GM21390 (cell line): ENCODE results near the gene CRISPLD2.
"Not testable (repeated sequence)": the region's sequence is repeated elsewhere in the genome, so short reads cannot be mapped to it uniquely, and the experiment has no call there.

Experiments
- ATAC-seq: cut with Tn5 transposase; IDR thresholded peaks from one replicate; pipeline ENCODE4 v1.9.1; 2021; ENCODE audit not compliant: unreplicated experiment

CRISPLD2 gene

DNA sequence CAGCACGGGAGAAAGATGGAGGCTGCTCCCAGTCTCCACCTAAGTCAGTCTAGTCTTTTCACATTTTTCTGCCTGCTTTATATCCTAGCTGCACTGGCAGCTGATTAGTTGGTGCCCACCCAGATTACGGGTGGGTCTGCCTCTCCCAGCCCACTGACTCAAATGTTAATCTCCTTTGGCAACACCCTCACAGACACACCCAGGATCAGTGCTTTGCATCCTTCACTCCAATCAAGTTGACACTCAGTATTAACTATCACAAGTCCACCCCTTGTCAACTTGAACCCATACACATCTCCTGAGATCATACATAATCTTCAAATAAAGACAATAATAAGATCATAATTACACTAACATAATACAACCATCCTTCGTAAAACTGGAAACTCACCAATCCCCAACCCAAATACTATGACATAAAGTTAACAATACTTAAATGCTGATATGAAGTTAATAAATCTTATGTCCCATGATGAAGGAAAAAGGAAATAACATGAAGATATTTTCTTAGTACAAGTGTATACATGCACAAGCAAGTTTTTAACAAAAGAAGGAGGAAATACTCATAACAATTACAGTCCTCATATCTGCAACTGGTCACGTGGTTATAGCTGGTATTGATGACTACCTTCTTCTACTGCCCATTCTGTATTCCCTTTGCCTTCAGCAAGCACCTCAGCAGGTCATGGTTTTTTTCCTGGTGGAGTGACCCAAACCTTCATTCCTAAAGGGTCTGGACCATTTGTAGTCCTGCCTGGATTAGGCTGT is 35.8 kb downstream of the CRISPLD2 start:
- ATAC-seq, result not testable (repeated sequence)

GRCh38 chr16:84856203-84856581 is 36.4 kb downstream of the CRISPLD2 start:
- not testable (repeated sequence) for ATAC-seq

DNA sequence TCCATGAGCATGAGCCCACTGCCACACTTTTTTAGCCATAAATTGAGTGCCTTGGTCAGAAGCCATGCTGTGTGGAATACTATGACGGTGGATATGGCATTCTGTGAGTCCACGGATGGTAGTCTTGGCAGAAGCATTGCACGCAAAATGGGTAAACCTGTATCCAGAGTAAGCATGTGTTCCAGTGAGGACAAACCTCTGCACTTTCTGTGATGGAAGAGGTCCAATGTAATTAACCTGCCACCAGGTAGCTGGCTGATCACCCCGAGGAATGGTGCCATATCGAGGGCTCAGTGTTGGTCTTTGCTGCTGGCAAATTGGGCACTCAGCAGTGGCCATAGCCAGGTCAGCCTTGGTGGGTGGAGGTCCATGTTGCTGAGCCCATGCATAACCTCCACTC is 37.0 kb downstream of the CRISPLD2 start:
- ATAC-seq, result not testable (repeated sequence)

DNA sequence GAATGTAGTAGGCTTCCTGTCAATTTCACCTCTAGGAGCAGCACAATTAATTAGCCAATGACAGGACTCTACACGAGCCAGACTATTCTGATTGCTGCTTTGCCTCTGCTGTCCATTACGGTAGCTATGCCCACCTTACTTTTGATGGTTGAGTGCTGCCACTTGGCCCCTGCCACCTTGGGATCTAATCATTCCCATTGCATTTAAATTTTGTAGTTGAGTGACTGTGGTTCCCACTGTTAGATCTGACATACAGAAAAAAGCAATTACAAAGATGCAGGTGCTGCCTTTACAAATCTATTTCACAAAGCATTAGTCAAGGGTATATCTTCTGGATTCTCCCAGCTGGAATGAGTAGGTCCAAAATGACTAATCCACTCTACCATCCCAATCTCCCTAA is 39.9 kb downstream of the CRISPLD2 start:
- no peak for ATAC-seq

- no peak for ATAC-seq
These were observed 40.6 kb downstream of the CRISPLD2 start for GRCh38 chr16:84860383-84860782.

DNA sequence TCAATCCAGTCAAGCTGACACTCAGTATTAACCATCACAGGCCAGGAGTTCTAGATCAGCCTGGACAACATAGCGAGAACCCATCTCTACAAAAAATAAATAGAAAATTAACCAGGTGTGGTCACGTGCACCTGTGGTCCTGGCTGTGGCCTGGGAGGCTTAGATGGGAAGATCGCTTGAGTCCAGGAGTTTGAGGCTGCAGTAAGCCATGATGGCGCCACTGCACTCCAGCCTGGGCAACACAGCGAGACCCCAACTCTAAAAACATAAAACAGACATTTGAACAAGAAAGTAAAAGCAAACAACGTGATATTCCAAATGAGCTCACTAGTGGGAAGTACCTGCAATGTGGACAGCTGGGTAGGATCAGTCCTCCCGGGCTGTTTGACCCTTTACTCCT is 41.9 kb downstream of the CRISPLD2 start:
- ATAC-seq, result no peak

DNA sequence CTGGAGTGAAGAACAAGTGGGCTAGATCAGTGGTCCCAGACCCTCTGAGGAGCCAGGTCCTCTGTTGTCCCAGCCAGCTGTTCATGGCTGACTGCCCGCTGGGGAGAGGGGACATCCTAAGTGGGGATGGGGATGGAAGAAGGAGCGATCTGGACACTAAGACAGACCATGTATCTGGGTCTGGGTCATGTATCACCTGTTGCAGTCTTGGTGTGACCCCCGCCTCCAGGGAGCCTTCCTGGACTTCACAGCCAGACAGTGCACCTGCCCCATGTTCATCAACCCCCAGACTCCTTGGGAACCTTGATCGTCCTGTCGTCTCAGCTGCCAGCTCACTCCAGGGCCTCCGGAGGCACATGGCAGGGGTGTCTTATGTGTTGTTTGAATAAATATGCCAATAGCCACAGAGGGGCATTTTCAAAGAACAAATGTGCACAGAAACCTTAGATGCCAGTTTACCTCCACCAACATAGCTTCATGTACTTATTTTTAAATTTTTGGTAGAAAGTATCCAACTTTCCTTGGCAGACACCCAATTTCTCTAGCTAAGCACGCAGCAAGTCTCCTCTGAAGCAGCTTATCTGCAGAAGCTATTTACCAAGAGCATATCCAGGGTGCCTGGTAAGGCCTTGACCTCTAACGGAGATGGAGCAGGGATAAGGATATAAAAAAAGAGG is 43.2 kb downstream of the CRISPLD2 start:
- ATAC-seq, result no peak

DNA sequence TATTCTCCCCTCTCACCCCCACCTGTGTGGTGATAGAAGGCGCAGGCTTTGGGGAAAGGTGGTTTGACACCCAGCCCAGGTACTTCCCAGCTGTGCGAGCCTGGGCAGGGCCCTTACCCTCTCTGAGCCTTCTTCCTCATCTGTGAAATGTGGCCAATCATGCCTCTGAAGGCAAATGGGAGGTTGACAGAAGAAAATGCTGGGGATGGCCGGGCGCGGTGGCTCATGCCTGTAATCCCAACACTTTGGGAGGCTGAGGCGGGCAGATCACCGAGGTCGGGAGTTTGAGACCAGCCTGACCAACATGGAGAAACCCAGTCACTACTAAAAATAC is 43.7 kb downstream of the CRISPLD2 start:
- ATAC-seq, result no peak

DNA sequence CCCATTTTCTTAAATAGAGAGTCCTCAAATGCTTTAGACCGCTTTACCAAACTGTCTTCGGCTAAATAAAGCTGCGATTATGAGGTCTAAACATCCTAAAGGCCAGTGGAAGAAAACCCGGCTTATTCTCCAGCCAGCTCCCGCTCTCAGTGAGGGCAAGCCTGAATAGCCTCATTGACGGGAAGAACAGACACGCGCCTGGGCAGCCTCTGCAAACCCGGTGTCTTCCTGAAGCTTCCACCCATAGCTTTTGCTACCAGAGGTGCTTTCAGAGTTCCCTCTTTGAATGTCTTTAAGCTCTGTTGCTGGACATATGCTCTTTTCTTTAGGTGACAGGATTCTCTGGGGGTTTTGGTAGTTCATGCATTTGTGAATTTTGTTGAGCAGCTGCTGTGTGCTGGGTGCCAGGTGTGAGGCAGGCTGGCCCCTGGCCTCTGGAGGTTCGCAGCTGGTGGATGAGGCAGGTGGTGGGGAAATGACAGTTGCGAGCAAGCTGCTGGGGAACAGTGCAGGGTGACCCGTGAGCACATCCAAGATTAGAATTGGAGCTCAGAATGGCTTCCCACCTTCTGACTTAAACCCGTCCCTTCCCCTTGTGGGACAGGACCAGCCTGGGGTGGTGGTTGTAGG is 44.7 kb downstream of the CRISPLD2 start:
- no peak for ATAC-seq

DNA sequence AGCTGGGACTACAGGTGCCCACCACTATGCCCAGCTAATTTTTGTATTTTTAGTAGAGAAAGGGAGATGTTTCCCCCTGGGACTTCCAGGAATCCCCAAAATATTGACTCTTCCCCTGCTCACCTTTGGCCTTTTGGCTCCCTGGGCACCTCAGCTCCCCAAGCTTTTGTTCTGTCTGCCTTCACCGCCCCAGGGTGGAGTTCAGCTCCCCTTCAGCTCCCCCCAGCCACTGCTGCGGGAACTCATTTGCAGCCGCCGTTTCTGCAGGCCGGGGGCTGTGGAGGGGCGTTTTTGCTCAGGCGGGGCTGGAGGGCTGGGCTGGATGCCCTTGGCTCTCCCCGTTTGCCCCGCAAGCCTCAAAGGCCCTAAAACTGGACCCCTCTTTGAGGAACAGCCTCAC is 47.9 kb downstream of the CRISPLD2 start:
- no peak for ATAC-seq

DNA sequence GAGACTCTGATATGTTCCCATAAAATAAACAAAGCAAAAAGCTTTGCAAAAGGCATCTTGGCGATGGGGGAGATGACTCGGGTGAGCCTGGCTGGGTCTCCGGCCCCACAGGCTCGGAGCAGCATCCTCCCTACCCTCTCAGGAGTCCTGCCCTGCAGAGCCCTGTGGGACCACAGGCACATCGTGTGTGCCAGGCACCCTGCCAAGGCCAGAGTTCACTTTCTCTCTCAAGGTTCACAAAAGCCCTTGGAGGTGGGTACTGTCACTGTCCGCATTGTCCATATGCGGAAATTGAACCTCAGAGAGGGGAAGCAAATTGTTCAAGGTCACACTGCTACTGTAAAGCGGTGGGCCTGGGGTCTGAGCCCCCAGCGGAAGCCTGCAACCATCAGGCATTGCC is 48.5 kb downstream of the CRISPLD2 start:
- no peak for ATAC-seq

- ATAC-seq, result no peak
These were observed 49.2 kb downstream of the CRISPLD2 start for GRCh38 chr16:84868829-84869472.

GRCh38 chr16:84869473-84869845 is 49.7 kb downstream of the CRISPLD2 start:
- ATAC-seq, result no peak

GRCh38 chr16:84872971-84873370 is 53.2 kb downstream of the CRISPLD2 start:
- not testable (repeated sequence) for ATAC-seq

DNA sequence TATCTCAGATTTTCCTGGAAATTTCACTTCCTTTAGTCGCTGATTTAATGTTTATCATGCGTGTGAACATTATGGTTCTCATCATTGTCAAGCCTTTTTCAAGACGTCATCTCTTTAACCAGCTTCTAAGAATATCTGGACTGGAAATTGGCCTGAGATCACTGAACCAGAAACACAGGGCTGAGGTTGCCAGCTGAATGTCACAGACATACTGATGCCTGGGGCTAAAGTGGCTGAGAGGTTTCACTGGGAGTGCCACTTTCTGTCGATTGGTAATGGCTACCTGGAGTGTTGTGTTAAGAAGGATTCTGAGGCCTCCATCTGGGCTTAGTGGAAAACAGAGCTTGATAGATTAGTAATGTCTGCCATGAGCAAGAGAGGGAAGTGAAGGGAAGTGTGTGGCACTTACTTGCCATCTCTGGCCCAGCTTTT is 54.2 kb downstream of the CRISPLD2 start:
- ATAC-seq, result no peak

DNA sequence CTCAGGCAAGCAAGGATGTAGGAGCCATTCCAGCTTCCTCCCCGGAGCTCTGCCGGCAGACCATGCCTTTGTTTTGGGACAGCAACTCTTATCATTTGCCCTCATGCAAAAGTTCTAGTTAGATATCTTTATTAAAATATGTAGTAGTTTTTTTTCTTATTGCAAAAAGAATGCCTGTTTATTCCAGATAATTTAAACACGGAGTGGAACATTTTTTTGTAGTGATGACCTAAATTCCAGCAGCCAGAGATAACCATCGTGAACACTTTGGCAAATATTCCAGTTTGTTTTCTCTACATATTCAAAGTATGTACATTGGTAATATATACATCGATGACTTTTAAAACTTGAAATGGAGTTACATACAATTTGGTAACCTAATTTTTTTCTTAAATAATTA is 54.8 kb downstream of the CRISPLD2 start:
- ATAC-seq, result no peak

- ATAC-seq, result no peak
These were observed 55.2 kb downstream of the CRISPLD2 start for GRCh38 chr16:84874983-84875382.

DNA sequence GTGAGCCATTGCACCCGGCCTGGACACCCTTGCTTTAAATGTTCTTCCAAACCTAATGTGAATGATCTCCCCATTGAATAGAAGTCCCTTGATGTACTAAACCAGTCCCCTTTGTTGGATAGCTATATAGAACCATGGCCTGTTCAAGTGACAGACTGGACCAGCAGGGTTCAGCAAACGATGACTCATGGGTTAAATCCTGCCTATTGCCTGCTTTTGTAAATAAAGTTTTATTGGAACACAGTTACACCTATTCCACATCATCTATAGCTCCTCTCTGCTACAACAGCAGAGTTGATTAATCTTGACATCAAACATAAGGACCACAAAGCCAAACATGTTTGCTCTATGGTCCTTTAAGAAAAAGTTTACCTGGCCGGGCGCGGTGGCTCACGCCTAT is 56.1 kb downstream of the CRISPLD2 start:
- ATAC-seq, result no peak

DNA sequence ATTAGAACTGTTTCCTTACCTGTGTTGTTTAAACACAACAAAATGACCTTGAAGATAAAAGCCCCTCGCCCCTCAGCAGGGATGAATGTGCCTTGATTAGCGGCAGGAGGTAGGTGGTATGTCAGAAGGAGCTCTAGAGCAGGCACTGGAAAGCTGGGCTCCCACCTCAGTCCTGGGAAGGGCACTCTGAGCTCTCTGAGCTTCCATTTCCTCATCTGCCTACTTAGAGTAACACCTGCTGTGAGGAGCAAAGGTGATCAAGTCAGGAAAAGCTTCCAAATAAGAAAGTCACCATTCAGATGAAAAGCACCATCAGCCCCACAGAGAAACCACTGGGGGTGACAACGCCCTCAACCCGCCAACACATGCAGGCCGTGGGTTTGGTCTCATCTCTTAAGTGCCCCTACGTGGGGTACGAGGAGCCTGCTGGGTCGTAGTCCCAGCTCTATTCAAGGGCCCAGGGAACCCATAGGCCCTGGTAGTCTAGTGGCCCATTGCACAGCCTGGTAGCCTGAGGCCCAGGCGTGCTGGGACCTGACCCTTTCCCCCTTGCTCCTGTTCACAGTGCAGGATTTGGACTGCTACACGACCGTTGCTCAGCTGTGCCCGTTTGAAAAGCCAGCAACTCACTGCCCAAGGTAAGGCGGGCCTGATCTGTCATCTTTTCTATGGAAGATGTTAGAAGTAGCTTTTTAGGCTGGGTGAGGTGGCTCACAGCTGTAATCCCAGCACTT is 57.3 kb downstream of the CRISPLD2 start:
- no peak for ATAC-seq

DNA sequence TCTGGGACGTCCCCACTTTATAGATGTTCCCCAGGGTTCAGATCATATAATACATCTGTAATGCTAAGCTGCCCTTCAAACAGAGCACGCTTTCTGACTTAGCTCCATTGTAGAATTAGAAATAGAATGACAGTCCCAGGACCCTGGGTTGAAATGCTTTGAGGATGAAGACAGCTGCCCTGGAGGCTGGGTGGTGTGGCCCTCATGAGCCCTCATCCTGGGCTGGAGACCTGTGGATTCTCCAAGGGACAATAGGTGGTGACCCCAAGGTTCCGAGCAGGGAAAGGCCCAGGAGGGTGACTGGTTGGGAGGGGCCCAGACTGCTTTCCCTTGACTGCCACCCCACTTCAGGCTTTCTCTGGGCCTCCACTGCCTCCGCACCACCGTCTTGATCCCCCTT is 59.0 kb downstream of the CRISPLD2 start:
- ATAC-seq, result no peak
